Measurements from ENCODE around the gene PTPRT.

Gene PTPRT

GRCh38 chr20:43198607-43199006 is 8.9 kb upstream of the PTPRT start:
- Histone ChIP-seq H3K4me1 (ENCODE audit: control insufficient read depth, insufficient read depth, low read length) (no peaks in the 10 kb centered on the region), H3K4me3 (ENCODE audit: low read length) (no peak overlapping the region), H3K27me3 (ENCODE audit: control insufficient read depth, insufficient read depth, low read length) (no peaks in the 10 kb centered on the region), H3K9me3 (ENCODE audit: control insufficient read depth, low read length) (no peaks in the 10 kb centered on the region), H3K9ac (ENCODE audit: low read length) (no peak overlapping the region), H3K36me3 (ENCODE audit: control insufficient read depth, insufficient read depth, low read length) (no peaks in the 10 kb centered on the region)

- Histone ChIP-seq H3K36me3 (ENCODE audit: control insufficient read depth, insufficient read depth, low read length) (no peaks in the 10 kb centered on the region), H3K9me3 (ENCODE audit: control insufficient read depth, low read length) (no peaks in the 10 kb centered on the region), H3K27me3 (ENCODE audit: control insufficient read depth, insufficient read depth, low read length) (peaks cover 4% of the 10 kb centered on the region), H3K4me1 (ENCODE audit: control insufficient read depth, insufficient read depth, low read length) (no peaks in the 10 kb centered on the region), H3K9ac (ENCODE audit: low read length) (no peak overlapping the region), H3K4me3 (ENCODE audit: low read length) (no peak overlapping the region)
These were observed 6.5 kb upstream of the PTPRT start for GRCh38 chr20:43196243-43196642.

- H3K9ac ChIP-seq (ENCODE audit: low read length) = no peak overlapping the region
- H3K4me1 ChIP-seq (ENCODE audit: control insufficient read depth, insufficient read depth, low read length) = no peaks in the 10 kb centered on the region
- no peak overlapping the region for H3K4me3 ChIP-seq (ENCODE audit: low read length)
- peaks cover 18% of the 10 kb centered on the region for H3K27me3 ChIP-seq (ENCODE audit: control insufficient read depth, insufficient read depth, low read length)
- no peaks in the 10 kb centered on the region for H3K9me3 ChIP-seq (ENCODE audit: control insufficient read depth, low read length)
- H3K36me3 ChIP-seq (ENCODE audit: control insufficient read depth, insufficient read depth, low read length) = no peaks in the 10 kb centered on the region
These were observed 4.4 kb upstream of the PTPRT start for GRCh38 chr20:43194137-43194536.

- Histone ChIP-seq H3K36me3 (ENCODE audit: control insufficient read depth, insufficient read depth, low read length) (no peaks in the 10 kb centered on the region), H3K9me3 (ENCODE audit: control insufficient read depth, low read length) (no peaks in the 10 kb centered on the region), H3K4me1 (ENCODE audit: control insufficient read depth, insufficient read depth, low read length) (no peaks in the 10 kb centered on the region), H3K9ac (ENCODE audit: low read length) (no peak overlapping the region), H3K27me3 (ENCODE audit: control insufficient read depth, insufficient read depth, low read length) (peaks cover 25% of the 10 kb centered on the region), H3K4me3 (ENCODE audit: low read length) (no peak overlapping the region)
These were observed 3.7 kb upstream of the PTPRT start for GRCh38 chr20:43193443-43193842.

GRCh38 chr20:43191946-43192863 is 2.5 kb upstream of the PTPRT start:
- Histone ChIP-seq H3K4me1 (ENCODE audit: control insufficient read depth, insufficient read depth, low read length) (no peaks in the 10 kb centered on the region), H3K9me3 (ENCODE audit: control insufficient read depth, low read length) (no peaks in the 10 kb centered on the region), H3K27me3 (ENCODE audit: control insufficient read depth, insufficient read depth, low read length) (peaks cover 36% of the 10 kb centered on the region), H3K4me3 (ENCODE audit: low read length) (no peak overlapping the region), H3K9ac (ENCODE audit: low read length) (no peak overlapping the region), H3K36me3 (ENCODE audit: control insufficient read depth, insufficient read depth, low read length) (no peaks in the 10 kb centered on the region)

- H3K36me3 ChIP-seq (ENCODE audit: control insufficient read depth, insufficient read depth, low read length) = no peaks in the 10 kb centered on the region
- H3K4me1 ChIP-seq (ENCODE audit: control insufficient read depth, insufficient read depth, low read length) = no peaks in the 10 kb centered on the region
- no peak overlapping the region for H3K9ac ChIP-seq (ENCODE audit: low read length)
- no peaks in the 10 kb centered on the region for H3K9me3 ChIP-seq (ENCODE audit: control insufficient read depth, low read length)
- peaks cover 36% of the 10 kb centered on the region for H3K27me3 ChIP-seq (ENCODE audit: control insufficient read depth, insufficient read depth, low read length)
- H3K4me3 ChIP-seq (ENCODE audit: low read length) = no peak overlapping the region
These were observed 1.4 kb upstream of the PTPRT start for GRCh38 chr20:43191143-43191542.

GRCh38 chr20:43190332-43190953 is 737 bp upstream of the PTPRT start:
- Histone ChIP-seq H3K36me3 (ENCODE audit: control insufficient read depth, insufficient read depth, low read length) (no peaks in the 10 kb centered on the region), H3K9ac (ENCODE audit: low read length) (no peak overlapping the region), H3K4me1 (ENCODE audit: control insufficient read depth, insufficient read depth, low read length) (no peaks in the 10 kb centered on the region), H3K27me3 (ENCODE audit: control insufficient read depth, insufficient read depth, low read length) (peaks cover 36% of the 10 kb centered on the region), H3K9me3 (ENCODE audit: control insufficient read depth, low read length) (no peaks in the 10 kb centered on the region), H3K4me3 (ENCODE audit: low read length) (no peak overlapping the region)

GRCh38 chr20:43188861-43189553 is 699 bp downstream of the PTPRT start:
- Histone ChIP-seq H3K4me1 (ENCODE audit: control insufficient read depth, insufficient read depth, low read length) (no peaks in the 10 kb centered on the region), H3K9me3 (ENCODE audit: control insufficient read depth, low read length) (no peaks in the 10 kb centered on the region), H3K9ac (ENCODE audit: low read length) (no peak overlapping the region), H3K36me3 (ENCODE audit: control insufficient read depth, insufficient read depth, low read length) (no peaks in the 10 kb centered on the region), H3K27me3 (ENCODE audit: control insufficient read depth, insufficient read depth, low read length) (peaks cover 36% of the 10 kb centered on the region), H3K4me3 (ENCODE audit: low read length) (no peak overlapping the region)

GRCh38 chr20:43188234-43188653 is 1.5 kb downstream of the PTPRT start:
- Histone ChIP-seq H3K4me3 (ENCODE audit: low read length) (no peak overlapping the region), H3K9ac (ENCODE audit: low read length) (no peak overlapping the region), H3K4me1 (ENCODE audit: control insufficient read depth, insufficient read depth, low read length) (no peaks in the 10 kb centered on the region), H3K27me3 (ENCODE audit: control insufficient read depth, insufficient read depth, low read length) (peaks cover 36% of the 10 kb centered on the region), H3K36me3 (ENCODE audit: control insufficient read depth, insufficient read depth, low read length) (no peaks in the 10 kb centered on the region), H3K9me3 (ENCODE audit: control insufficient read depth, low read length) (no peaks in the 10 kb centered on the region)

GRCh38 chr20:43187476-43188233 is 2.1 kb downstream of the PTPRT start:
- H3K4me3 ChIP-seq (ENCODE audit: low read length) = no peak overlapping the region

GRCh38 chr20:43186312-43186711 is 3.4 kb downstream of the PTPRT start:
- Histone ChIP-seq H3K9ac (ENCODE audit: low read length) (no peak overlapping the region), H3K36me3 (ENCODE audit: control insufficient read depth, insufficient read depth, low read length) (no peaks in the 10 kb centered on the region), H3K27me3 (ENCODE audit: control insufficient read depth, insufficient read depth, low read length) (peaks cover 32% of the 10 kb centered on the region), H3K9me3 (ENCODE audit: control insufficient read depth, low read length) (no peaks in the 10 kb centered on the region), H3K4me3 (ENCODE audit: low read length) (no peak overlapping the region), H3K4me1 (ENCODE audit: control insufficient read depth, insufficient read depth, low read length) (no peaks in the 10 kb centered on the region)

More at GRCh38 chr20:43187476-43188233, 2.1 kb downstream of the PTPRT start:
- H3K4me1 ChIP-seq (ENCODE audit: control insufficient read depth, insufficient read depth, low read length) = no peaks in the 10 kb centered on the region
- H3K36me3 ChIP-seq (ENCODE audit: control insufficient read depth, insufficient read depth, low read length) = no peaks in the 10 kb centered on the region
- H3K27me3 ChIP-seq (ENCODE audit: control insufficient read depth, insufficient read depth, low read length) = peaks cover 36% of the 10 kb centered on the region
- no peak overlapping the region for H3K9ac ChIP-seq (ENCODE audit: low read length)
- H3K9me3 ChIP-seq (ENCODE audit: control insufficient read depth, low read length) = no peaks in the 10 kb centered on the region
